T-cell (primary cell): ENCODE data around the gene HTR3B. TPM values are rescaled to one million over a fixed set of nuclear protein-coding genes. Genes with fewer than 3 reads are reported as not detected.
"Not testable (repeated sequence)": the region's sequence is repeated elsewhere in the genome, so short reads cannot be mapped to it uniquely, and the experiment has no call there.

Source experiments
- ATAC-seq, 4 experiments: fragments of 200-7000 bp in 3 of 4; fragments of 150-1000 bp in 1 of 4; cut with Tn5 transposase; replicated peaks in 1 of 4; 1 replicate in 3 of 4; 2 replicates in 1 of 4; pipeline ENCODE4 v1.10.0; 2021; ENCODE audit warnings: moderate library complexity in 3 of 4, mild to moderate bottlenecking in 2 of 4, moderate number of reproducible peaks in 1 of 4
- CTCF ChIA-PET, 2 donors: fragments of 300-600 bp; sonication (Branson Sonifier 250); formaldehyde crosslinking; loops; one replicate each; lab custom pipeline; 2022; ENCODE audit warnings: antibody characterized with exemption in 2 of 2; lab: Charles Lee
- POLR2A ChIA-PET, 2 donors: fragments of 300-600 bp; sonication (Branson Sonifier 250); formaldehyde crosslinking; loops; one replicate each; lab custom pipeline; 2022; ENCODE audit warnings: antibody characterized with exemption in 2 of 2; lab: Charles Lee
- DNase-seq, 35 experiments: peaks; one replicate each; pipeline versions ENCODE4 v3.0.0 to v3.0.0-alpha.2; 2013 to 2023
- H3K27ac ChIP-seq: one replicate; pipeline ENCODE4 v1.5.1; 2013; ENCODE audit warnings: low read length
- H3K27me3 ChIP-seq, 2 experiments: replicated peaks in 1 of 2; 1 replicate in 1 of 2; 2 replicates in 1 of 2; pipeline versions ENCODE4 v1.6.1 to v1.7.0; 2013; ENCODE audit warnings: low read length in 1 of 2, mixed read lengths in 1 of 2; ENCODE audit not compliant: control insufficient read depth in 2 of 2, insufficient read depth in 2 of 2; ENCODE audit errors: extremely low read depth in 1 of 2
- H3K36me3 ChIP-seq, 2 donors: 1 replicate in 1 of 2; 2 replicates in 1 of 2; pipeline versions ENCODE4 v1.6.1 to v1.7.0; 2013; ENCODE audit warnings: low read length in 1 of 2; ENCODE audit not compliant: control insufficient read depth in 2 of 2, insufficient read depth in 1 of 2; ENCODE audit errors: extremely low read depth in 1 of 2
- H3K4me1 ChIP-seq, 2 experiments: 1 replicate in 1 of 2; 2 replicates in 1 of 2; pipeline versions ENCODE4 v1.6.1 to v1.7.0; 2013; ENCODE audit warnings: low read length in 2 of 2, mixed read lengths in 1 of 2; ENCODE audit not compliant: insufficient read depth in 2 of 2, control insufficient read depth in 1 of 2; ENCODE audit errors: extremely low read depth in 1 of 2
- H3K4me3 ChIP-seq, 2 donors: 1 replicate in 1 of 2; 2 replicates in 1 of 2; pipeline versions ENCODE4 v1.5.1 to v1.7.0; 2013; ENCODE audit warnings: mild to moderate bottlenecking in 2 of 2, low read length in 1 of 2, moderate library complexity in 1 of 2; ENCODE audit not compliant: control insufficient read depth in 1 of 2; ENCODE audit errors: extremely low read depth in 1 of 2
- H3K9me3 ChIP-seq: 2 replicates; pipeline ENCODE4 v1.7.0; 2013
- H3K27ac Mint-ChIP-seq, 2 donors: one replicate each; pipeline ENCODE4 v1.8.0; 2020 to 2021; ENCODE audit warnings: mild to moderate bottlenecking in 2 of 2, mixed read lengths in 2 of 2
- H3K27me3 Mint-ChIP-seq, 2 donors: one replicate each; pipeline ENCODE4 v1.8.0; 2021 to 2022; ENCODE audit warnings: mixed read lengths in 2 of 2
- H3K36me3 Mint-ChIP-seq: one replicate; pipeline ENCODE4 v1.8.0; 2021; ENCODE audit warnings: mixed read lengths
- H3K4me1 Mint-ChIP-seq, 3 donors: one replicate each; pipeline ENCODE4 v1.8.0; 2020 to 2022; ENCODE audit warnings: mixed read lengths in 3 of 3, mild to moderate bottlenecking in 1 of 3
- H3K4me3 Mint-ChIP-seq, 3 donors: one replicate each; pipeline ENCODE4 v1.8.0; 2020 to 2022; ENCODE audit warnings: mild to moderate bottlenecking in 3 of 3, mixed read lengths in 3 of 3, moderate library complexity in 3 of 3
- H3K9me3 Mint-ChIP-seq, 3 donors: one replicate each; pipeline ENCODE4 v1.8.0; 2020 to 2022; ENCODE audit warnings: mixed read lengths in 3 of 3
- WGBS: methylation state at CpG from one replicate; pipeline ENCODE4 v1.1.5; 2013; ENCODE audit warnings: missing lambda C conversion rate; ENCODE audit not compliant: insufficient coverage; 5-methylcytosine and 5-hydroxymethylcytosine counted together
- total RNA-seq, 35 experiments: library from RNA in 6 of 35; stranded (reverse) in 6 of 35; fragments of 120-200 nt in 1 of 35; gene quantifications; one replicate each; pipeline versions ENCODE4 v1.2.1 to v1.2.4 and lab custom pipeline; 2013 to 2026

Gene HTR3B
- total RNA-seq, 5 donors from 2014 or later (not counting 1 experiment from before 2014, with no cell fraction given), result not detected

DNA sequence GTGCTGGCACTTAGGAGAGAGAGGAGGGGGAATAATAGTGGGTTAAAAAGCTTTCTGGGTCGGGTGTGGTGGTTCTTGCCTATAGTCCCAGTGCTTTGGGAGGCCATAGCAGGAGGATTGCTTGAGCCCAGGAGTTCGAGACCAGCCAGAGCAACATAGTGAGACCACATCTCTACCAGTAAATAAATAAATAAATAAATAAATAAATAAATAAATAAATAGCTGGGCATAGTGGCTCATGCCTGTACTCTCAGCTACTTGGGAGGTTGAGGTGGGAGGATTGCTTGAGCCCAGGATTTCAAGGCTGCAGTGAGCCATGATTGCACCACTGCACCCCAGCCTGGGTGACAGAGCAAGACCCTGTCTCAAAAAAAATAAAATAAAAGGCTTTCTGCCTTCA is 41.6 kb downstream of the HTR3B start:
- H3K36me3 ChIP-seq, H3K27ac ChIP-seq, H3K9me3 Mint-ChIP-seq, H3K9me3 ChIP-seq, H3K4me3 ChIP-seq, ATAC-seq, H3K27ac Mint-ChIP-seq, H3K36me3 Mint-ChIP-seq, POLR2A ChIA-PET, H3K4me3 Mint-ChIP-seq, H3K4me1 Mint-ChIP-seq, DNase-seq, H3K4me1 ChIP-seq, CTCF ChIA-PET: not testable (repeated sequence)
- no CpG with 5 or more reads among the region's 2 CpGs for WGBS
- H3K27me3 ChIP-seq, result peaks cover 0 to 13% of the 10 kb centered on the region in 2 experiments
- peaks cover 13 to 20% of the 10 kb centered on the region in 2 donors for H3K27me3 Mint-ChIP-seq

DNA sequence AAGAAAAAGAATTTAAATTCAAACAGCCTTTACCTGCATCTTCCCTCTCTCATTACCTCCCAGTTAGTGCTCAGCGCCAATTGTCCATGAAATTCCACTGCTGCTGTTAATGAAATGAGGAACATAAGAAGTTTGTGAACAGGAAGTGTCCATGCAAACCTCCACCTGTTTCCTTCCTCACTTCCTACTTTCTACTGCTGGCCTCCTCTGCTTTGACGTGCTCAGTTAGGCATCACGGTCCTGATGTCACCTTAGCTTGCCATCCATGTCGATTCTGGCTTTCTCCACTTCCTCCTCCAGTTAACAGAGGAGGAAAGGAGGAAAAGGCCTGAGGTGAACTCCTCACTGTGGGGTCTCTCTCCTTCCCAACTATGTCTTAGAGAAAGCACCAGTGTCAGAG is 43.4 kb downstream of the HTR3B start:
- H3K36me3 ChIP-seq, result no peaks in the 10 kb centered on the region

DNA sequence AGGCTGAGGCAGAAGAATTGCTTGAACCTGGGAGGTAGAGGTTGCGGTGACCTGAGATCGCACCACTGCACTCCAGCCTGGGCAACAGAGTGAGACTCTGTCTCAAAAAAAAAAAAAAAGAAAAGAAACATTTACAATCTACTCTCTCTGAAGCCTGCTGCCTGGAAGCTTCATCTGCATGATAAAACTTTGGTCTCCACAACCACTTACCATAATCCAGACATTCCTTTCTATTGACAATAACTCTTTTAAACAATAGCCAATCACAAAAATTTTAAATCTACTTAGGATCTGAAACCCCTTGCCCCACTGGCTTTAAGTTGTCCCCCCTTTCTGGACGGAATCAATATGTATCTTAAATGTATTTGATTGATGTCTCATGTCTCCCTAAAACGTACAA is 45.3 kb downstream of the HTR3B start:
- ATAC-seq, result no peak
- H3K4me3 Mint-ChIP-seq, result no peak overlapping the region
- H3K4me3 ChIP-seq, result no peak overlapping the region
- H3K27ac ChIP-seq, result no peak overlapping the region
- H3K36me3 ChIP-seq, result no peaks in the 10 kb centered on the region
- no peaks in the 10 kb centered on the region for H3K9me3 Mint-ChIP-seq
- H3K9me3 ChIP-seq, result no peaks in the 10 kb centered on the region
- no peak for DNase-seq
- ChIA-PET POLR2A (no interaction called here), CTCF (no interaction called here)
- H3K4me1 Mint-ChIP-seq, result no peaks in the 10 kb centered on the region
- H3K27me3 Mint-ChIP-seq, result peaks cover 34 to 41% of the 10 kb centered on the region in 2 donors
- H3K27ac Mint-ChIP-seq, result no peak overlapping the region
- 70% methylated on average over 1 of the region's 4 CpGs for WGBS
- no peaks in the 10 kb centered on the region for H3K4me1 ChIP-seq
- H3K27me3 ChIP-seq, result peaks cover 0 to 28% of the 10 kb centered on the region in 2 experiments
- H3K36me3 Mint-ChIP-seq, result no peaks in the 10 kb centered on the region

More for the DNA sequence above, 43.4 kb downstream of the HTR3B start:
- no peak overlapping the region for H3K4me3 ChIP-seq
- peaks cover 0 to 27% of the 10 kb centered on the region in 2 experiments for H3K27me3 ChIP-seq
- Mint-ChIP-seq H3K36me3 (no peaks in the 10 kb centered on the region), H3K27ac (no peak overlapping the region), H3K9me3 (no peaks in the 10 kb centered on the region), H3K27me3 (peaks cover 28 to 36% of the 10 kb centered on the region in 2 donors), H3K4me1 (no peaks in the 10 kb centered on the region), H3K4me3 (no peak overlapping the region)
- no peaks in the 10 kb centered on the region for H3K4me1 ChIP-seq
- WGBS, result no CpG with 5 or more reads among the region's 4 CpGs
- CTCF ChIA-PET, result no interaction called here
- DNase-seq (no peak), ATAC-seq (no peak)
- POLR2A ChIA-PET, result no interaction called here
- no peaks in the 10 kb centered on the region for H3K9me3 ChIP-seq
- H3K27ac ChIP-seq, result no peak overlapping the region

DNA sequence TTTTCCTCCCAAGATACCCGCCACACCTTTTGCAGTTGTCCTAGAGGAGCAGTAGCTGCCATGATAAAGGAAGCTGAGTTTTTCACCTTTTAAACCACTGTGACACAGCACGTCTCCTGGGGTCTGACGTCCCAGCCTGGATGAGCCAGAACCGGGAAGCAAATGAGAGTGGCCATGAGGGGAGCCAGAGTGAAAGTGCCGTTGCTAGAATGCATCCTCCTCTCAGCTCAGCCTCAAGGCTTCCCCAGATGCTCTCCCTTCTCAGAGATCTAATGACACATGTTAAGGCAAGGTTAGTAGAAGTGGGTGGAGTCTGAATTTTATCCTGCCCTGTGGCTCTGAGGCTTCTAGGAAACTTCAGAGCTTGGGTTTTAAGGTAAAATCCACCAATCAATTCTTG is 46.9 kb downstream of the HTR3B start:
- H3K4me1 ChIP-seq, result no peaks in the 10 kb centered on the region
- H3K9me3 ChIP-seq, result no peaks in the 10 kb centered on the region
- ChIA-PET CTCF (no interaction called here), POLR2A (no interaction called here)
- H3K27me3 ChIP-seq, result peaks cover 0 to 27% of the 10 kb centered on the region in 2 experiments
- H3K27me3 Mint-ChIP-seq, result peaks cover 30 to 37% of the 10 kb centered on the region in 2 donors
- no peak overlapping the region for H3K4me3 ChIP-seq
- no peaks in the 10 kb centered on the region for H3K36me3 ChIP-seq
- H3K27ac Mint-ChIP-seq, result no peak overlapping the region
- no peak overlapping the region for H3K27ac ChIP-seq
- WGBS, result 100% methylated on average over 1 of the region's 5 CpGs
- no peaks in the 10 kb centered on the region for H3K4me1 Mint-ChIP-seq
- H3K36me3 Mint-ChIP-seq, result no peaks in the 10 kb centered on the region
- no peak overlapping the region for H3K4me3 Mint-ChIP-seq
- ATAC-seq (no peak), DNase-seq (no peak)
- no peaks in the 10 kb centered on the region for H3K9me3 Mint-ChIP-seq

DNA sequence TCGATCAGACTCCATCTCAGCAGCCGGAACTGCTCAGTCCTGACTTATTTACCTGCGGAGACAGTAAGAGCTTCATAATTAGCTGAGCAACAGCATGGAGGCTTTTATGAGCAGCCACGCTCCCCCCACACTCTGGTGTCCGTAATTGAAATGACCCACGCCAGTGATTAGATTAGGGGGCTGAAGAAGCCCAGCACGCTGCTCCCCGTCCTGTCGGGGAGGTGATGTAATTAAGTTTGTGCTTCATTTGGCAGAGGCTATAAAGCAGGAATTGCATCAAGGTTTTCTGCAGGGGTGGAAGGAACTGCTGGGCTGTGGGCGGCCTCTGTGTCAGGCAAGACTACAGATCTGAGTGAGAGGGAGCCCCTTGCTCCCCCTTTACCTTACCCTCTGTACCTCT is 47.5 kb downstream of the HTR3B start:
- no peak overlapping the region for H3K4me3 ChIP-seq
- ChIA-PET CTCF (no interaction called here), POLR2A (no interaction called here)
- no peaks in the 10 kb centered on the region for H3K9me3 ChIP-seq
- Mint-ChIP-seq H3K27ac (no peak overlapping the region), H3K27me3 (peaks cover 30 to 35% of the 10 kb centered on the region in 2 donors), H3K36me3 (no peaks in the 10 kb centered on the region), H3K9me3 (no peaks in the 10 kb centered on the region), H3K4me1 (no peaks in the 10 kb centered on the region), H3K4me3 (no peak overlapping the region)
- DNase-seq (no peak), ATAC-seq (no peak)
- H3K36me3 ChIP-seq, result no peaks in the 10 kb centered on the region
- no peak overlapping the region for H3K27ac ChIP-seq
- H3K27me3 ChIP-seq, result peaks cover 0 to 30% of the 10 kb centered on the region in 2 experiments
- WGBS, result 79% methylated on average over 6 of the region's 10 CpGs
- no peaks in the 10 kb centered on the region for H3K4me1 ChIP-seq

DNA sequence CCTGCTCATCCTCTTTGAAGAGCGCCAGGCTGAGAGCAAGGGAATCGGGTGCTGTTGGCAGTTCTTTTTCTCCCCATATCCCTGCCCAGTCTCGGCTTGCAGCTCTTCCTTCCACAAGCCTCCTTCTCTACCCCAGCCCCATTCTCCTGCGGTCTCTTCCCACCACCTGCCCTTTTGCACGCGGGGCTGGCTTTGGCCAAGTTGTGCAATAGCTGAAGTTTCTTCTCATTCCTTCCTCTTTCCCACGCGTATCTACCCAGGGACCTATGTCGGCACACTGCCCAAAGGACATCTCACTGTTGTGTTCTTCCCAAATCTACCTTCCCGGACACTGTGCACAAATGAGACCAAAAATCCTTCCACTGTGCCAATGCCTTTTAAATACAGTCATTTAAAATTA is 48.0 kb downstream of the HTR3B start:
- no peak overlapping the region for H3K27ac ChIP-seq
- Mint-ChIP-seq H3K36me3 (no peaks in the 10 kb centered on the region), H3K9me3 (no peaks in the 10 kb centered on the region), H3K27ac (no peak overlapping the region), H3K4me1 (no peaks in the 10 kb centered on the region), H3K4me3 (no peak overlapping the region), H3K27me3 (peaks cover 30 to 35% of the 10 kb centered on the region in 2 donors)
- ATAC-seq (no peak), DNase-seq (no peak)
- ChIA-PET CTCF (no interaction called here), POLR2A (no interaction called here)
- peaks cover 0 to 28% of the 10 kb centered on the region in 2 experiments for H3K27me3 ChIP-seq
- no peaks in the 10 kb centered on the region for H3K36me3 ChIP-seq
- no peak overlapping the region for H3K4me3 ChIP-seq
- H3K9me3 ChIP-seq, result no peaks in the 10 kb centered on the region
- 61% methylated on average over 10 of the region's 10 CpGs for WGBS
- H3K4me1 ChIP-seq, result no peaks in the 10 kb centered on the region

DNA sequence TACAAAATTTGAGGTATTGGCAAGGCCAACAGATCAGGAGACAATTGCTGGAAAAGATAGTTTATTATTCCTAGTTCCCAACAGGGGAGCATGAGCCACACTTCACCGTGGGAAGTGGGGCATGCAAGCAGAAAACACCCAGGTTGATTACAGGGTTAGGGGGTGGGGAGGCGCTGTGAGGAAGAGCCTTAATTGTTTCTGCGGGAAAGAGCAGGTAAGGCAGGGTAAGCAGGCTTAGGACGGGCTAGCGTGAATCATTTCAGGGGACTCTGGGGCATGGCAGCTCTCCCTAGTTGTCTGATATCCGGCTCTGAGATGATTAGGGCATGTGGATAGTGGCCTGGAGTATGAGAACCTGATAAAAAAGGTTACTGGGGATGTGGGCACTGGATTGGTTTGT is 49.6 kb downstream of the HTR3B start:
- Mint-ChIP-seq H3K36me3 (no peaks in the 10 kb centered on the region), H3K4me3 (no peak overlapping the region), H3K27ac (no peak overlapping the region), H3K9me3 (no peaks in the 10 kb centered on the region), H3K4me1 (no peaks in the 10 kb centered on the region), H3K27me3 (peaks cover 27 to 34% of the 10 kb centered on the region in 2 donors)
- Histone ChIP-seq H3K4me3 (no peak overlapping the region), H3K9me3 (no peaks in the 10 kb centered on the region), H3K36me3 (no peaks in the 10 kb centered on the region), H3K27me3 (peaks cover 0 to 30% of the 10 kb centered on the region in 2 experiments), H3K27ac (no peak overlapping the region), H3K4me1 (no peaks in the 10 kb centered on the region)
- CTCF ChIA-PET, result no interaction called here
- DNase-seq, result no peak
- ATAC-seq, result no peak
- 78% methylated on average over 5 of the region's 6 CpGs for WGBS
- POLR2A ChIA-PET, result no interaction called here
